Fibroblast of mammary gland (primary cell): Measurements from ENCODE around the gene FGF19.

Experiments used
- DNase-seq: peaks from one replicate; pipeline ENCODE4 v3.0.0-alpha.2; 2010; ENCODE audit warnings: low read depth
- H3K4me3 ChIP-seq: 2 replicates; pipeline ENCODE4 v1.5.1; 2011; ENCODE audit warnings: low read depth, mild to moderate bottlenecking, low read length, moderate library complexity; ENCODE audit not compliant: control insufficient read depth
- TF ChIP-seq, protein P1 (sequence below): conservative IDR thresholded peaks from 2 replicates; pipeline ENCODE4 v1.5.1; 2011; ENCODE audit warnings: low read depth, low read length, inconsistent platforms; ENCODE audit not compliant: control insufficient read depth, insufficient read depth

FGF19 gene

DNA sequence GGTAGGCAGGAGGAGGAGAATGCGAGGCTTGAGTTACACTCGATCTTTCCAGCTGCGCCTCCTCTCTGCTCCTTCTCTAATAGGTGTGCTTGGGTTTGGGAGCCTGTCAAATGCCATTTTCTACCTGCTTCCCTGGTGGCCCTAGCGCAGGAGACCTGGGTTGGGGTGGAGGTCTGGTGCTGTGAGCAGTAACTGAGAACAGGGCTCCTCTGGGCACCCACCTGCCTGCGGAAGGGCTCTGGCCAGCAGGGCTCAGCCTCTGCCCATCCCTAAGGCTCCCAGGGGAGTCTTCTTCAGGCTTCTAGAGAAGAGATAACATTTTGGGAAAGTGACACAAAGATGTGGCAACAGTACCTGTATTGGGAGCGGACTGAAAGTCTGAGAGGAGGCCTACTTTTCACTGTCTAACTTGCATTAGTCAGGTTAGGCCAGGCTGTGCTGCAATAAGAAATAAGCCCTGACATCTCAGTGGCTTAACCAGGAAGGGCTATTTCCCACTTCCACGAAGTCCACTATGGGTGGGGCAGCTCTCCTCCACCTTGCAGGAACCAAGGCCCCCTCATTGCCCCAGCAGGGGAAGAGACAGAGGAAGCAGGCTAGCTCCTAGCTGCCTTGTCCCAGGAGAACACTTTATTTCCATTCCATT lies 21.0 kb downstream of the FGF19 start:
- H3K4me3 ChIP-seq, result no peak overlapping the region
- DNase-seq, result no peak
- TF ChIP-seq, protein P1, sequence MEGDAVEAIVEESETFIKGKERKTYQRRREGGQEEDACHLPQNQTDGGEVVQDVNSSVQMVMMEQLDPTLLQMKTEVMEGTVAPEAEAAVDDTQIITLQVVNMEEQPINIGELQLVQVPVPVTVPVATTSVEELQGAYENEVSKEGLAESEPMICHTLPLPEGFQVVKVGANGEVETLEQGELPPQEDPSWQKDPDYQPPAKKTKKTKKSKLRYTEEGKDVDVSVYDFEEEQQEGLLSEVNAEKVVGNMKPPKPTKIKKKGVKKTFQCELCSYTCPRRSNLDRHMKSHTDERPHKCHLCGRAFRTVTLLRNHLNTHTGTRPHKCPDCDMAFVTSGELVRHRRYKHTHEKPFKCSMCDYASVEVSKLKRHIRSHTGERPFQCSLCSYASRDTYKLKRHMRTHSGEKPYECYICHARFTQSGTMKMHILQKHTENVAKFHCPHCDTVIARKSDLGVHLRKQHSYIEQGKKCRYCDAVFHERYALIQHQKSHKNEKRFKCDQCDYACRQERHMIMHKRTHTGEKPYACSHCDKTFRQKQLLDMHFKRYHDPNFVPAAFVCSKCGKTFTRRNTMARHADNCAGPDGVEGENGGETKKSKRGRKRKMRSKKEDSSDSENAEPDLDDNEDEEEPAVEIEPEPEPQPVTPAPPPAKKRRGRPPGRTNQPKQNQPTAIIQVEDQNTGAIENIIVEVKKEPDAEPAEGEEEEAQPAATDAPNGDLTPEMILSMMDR, result no peak

DNA sequence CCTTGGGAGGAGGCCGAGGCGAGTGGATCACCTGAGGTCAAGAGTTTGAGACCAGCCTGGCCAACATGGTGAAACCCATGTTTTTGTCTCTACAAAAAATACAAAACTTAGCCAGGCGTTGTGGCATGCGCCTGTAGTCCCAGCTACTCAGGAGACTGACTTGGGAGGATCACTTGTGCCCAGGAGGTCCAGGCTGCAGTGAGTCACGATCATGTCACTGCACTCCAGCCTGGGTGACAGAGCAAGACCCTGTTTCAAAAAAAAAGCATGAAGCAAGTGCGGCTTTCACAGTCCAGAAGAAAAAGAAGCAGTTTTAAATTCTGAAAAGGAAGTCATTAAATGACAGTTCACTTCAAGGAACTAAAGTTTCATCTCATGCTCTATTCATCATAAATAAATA lies 21.6 kb downstream of the FGF19 start:
- TF ChIP-seq, protein P1, result no peak
- H3K4me3 ChIP-seq, result no peak overlapping the region
- DNase-seq, result no peak

DNA sequence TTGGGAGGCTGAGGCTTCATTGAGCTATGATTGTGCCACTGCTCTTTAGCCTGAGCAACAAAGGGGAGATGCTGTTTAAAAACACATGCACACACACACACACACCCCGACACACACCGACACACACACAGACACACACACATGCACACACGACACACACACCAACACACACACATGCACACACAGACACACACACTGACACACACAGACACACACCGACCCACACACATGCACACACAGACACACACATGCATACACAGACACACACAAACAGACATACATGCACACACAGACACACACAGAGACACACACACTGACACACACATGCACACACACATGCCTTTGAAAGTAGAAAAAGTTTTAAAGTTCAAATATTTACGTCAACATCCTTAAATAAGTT lies 23.1 kb downstream of the FGF19 start:
- TF ChIP-seq, protein P1, result no peak
- H3K4me3 ChIP-seq, result no peak overlapping the region
- DNase-seq, result no peak

- no peak overlapping the region for H3K4me3 ChIP-seq
- TF ChIP-seq, protein P1, result no peak
- no peak for DNase-seq
These were observed 26.1 kb downstream of the FGF19 start for GRCh38 chr11:69677749-69678148.

DNA sequence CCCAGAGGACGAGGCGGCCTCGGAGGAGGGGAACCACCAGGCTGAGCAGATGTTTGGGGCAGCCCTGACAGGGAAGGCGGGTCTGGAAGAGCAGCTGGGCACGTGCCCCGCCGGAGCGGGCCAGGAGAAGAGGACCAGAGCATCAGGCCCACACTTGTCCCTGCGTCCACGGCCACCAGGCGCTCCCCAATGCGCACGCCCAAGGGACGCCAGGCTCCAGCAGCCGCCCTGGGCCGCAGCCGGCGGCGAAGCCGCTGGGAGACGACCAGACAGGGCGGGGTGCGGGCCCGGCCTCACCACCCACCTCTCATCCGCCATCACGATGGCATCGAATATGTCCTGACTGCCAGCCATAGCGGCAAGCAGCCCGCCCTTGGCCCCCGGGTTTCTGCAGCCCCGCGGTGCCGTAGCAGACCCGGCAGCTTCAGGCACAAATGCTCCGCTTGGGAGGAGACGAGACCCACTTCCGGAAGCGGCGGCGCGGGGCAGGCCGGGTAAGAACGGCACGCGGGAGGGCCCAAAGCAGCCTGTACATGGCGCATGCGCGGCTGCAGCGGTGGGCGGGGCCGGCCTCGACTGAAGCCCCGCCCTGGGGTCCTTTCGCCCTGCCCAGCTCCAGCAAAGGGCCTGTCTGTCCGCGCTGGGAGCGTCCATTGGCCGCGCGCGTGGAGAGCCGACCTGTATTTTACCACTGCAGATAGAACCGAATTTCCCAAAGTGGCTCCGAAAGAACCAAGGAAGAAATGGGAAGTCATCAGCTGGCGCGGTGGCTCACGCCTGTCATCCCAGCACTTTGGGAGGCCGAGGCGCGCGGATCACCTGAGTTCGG lies 28.7 kb downstream of the FGF19 start, which contains the start of gene LTO1:
Gene LTO1 (minus strand): TSS at position 468 of the 829 bp plus-strand sequence. CDS start 114 bp downstream, at position 354.
- H3K4me3 ChIP-seq, result peak within 1 kb of the TSS; percentile 75
- TF ChIP-seq, protein P1, result no peak
- peak; percentile 93 for DNase-seq

DNA sequence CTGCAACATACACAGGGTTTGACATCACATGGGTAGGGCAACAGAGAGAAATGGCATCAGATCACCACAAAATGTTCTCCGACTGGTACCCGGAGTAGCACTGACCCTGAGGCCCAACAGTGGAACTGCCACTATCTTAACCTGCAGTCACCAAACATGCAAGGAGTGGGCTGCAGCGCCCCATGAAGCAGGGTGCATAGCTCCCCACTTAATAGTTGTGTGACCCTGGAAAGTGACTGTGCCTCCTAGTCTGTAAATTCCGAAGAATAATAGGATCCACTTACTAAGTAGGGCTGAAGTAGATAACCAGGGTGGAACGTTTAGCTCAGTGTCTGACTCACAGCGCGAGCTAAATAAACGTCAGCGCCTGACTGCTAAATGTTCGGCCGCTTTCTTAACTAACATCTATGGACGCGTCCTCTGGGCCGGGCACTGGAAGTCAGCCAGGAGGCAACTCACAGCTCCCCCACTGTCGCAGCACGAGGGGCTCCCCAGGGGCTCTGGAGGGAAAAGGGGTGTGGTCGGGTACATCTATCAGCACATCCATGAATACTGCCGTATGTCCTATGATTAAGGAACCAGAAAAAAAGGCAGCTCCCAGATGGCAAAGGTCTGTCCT lies 29.4 kb downstream of the FGF19 start:
- H3K4me3 ChIP-seq, result peak overlapping the region; percentile 75
- DNase-seq, result peak; percentile 92
- TF ChIP-seq, protein P1, result no peak
